ENCODE data around the gene TOMM40. TPM values are rescaled to one million over a fixed set of nuclear protein-coding genes. Genes with fewer than 3 reads are reported as not detected.

The TOMM40 gene
- total and polyA plus RNA-seq, 2 of the 13 experiments (the other 11 are each of a cell fraction or from before 2014, with no cell fraction given), result 72.0 to 110 TPM

- TF ChIP-seq CEBPZ (IDR thresholded peaks at IDR 0.05; ENCODE audit: low read length), result no peak
- no peak for TF ChIP-seq ZMAT5 (CRISPR knock-in tag; IDR thresholded peaks at IDR 0.05; ENCODE audit: borderline replicate concordance, low read depth)
- TF ChIP-seq ZMYM4 (CRISPR knock-in tag; IDR thresholded peaks at IDR 0.05), result peak; percentile 52; the same call in 1 of the 2 replicates
- peak; percentile 24; the same call in 1 of the 2 replicates for TF ChIP-seq MIER3 (CRISPR knock-in tag; IDR thresholded peaks at IDR 0.05; ENCODE audit: borderline replicate concordance)
- TF ChIP-seq ZC3H13 (CRISPR knock-in tag; IDR thresholded peaks at IDR 0.05), result 0 out of 2 replicates have a peak, but pooled peaks have one; percentile 65
- TF ChIP-seq ZNF362 (CRISPR knock-in tag; IDR thresholded peaks at IDR 0.05; ENCODE audit: borderline replicate concordance), result no peak
- TF ChIP-seq ZNF589 (CRISPR knock-in tag; conservative IDR thresholded peaks at IDR 0.05), result peak; percentile 78; the same call in 1 of the 2 replicates
- TF ChIP-seq KAT8 (CRISPR knock-in tag; IDR thresholded peaks at IDR 0.05), result 0 out of 2 replicates have a peak, but pooled peaks have one; percentile 27
- no peak for TF ChIP-seq THYN1 (CRISPR knock-in tag; IDR thresholded peaks at IDR 0.05; ENCODE audit: borderline replicate concordance, low read depth)
- peak; percentile 49; the same call in 1 of the 2 replicates for TF ChIP-seq POLR2G (IDR thresholded peaks at IDR 0.05; ENCODE audit: low read depth, low read length)
- TF ChIP-seq ZNF724P (CRISPR knock-in tag; IDR thresholded peaks at IDR 0.05; ENCODE audit: borderline replicate concordance), result no peak
- 0 out of 2 replicates have a peak, but pooled peaks have one; percentile 5 for TF ChIP-seq SMAD3 (CRISPR knock-in tag; IDR thresholded peaks at IDR 0.05)
- TF ChIP-seq RBAK (CRISPR knock-in tag; IDR thresholded peaks at IDR 0.05), result no peak
- peak; percentile 26; the same call in 1 of the 2 replicates for TF ChIP-seq ATF7-NPFF (CRISPR knock-in tag; IDR thresholded peaks at IDR 0.05; ENCODE audit: low read depth)
- TF ChIP-seq PHF8 (CRISPR knock-in tag; IDR thresholded peaks at IDR 0.05), result 0 out of 2 replicates have a peak, but pooled peaks have one; percentile 44
- no peak; the same call in 1 of the 2 replicates for TF ChIP-seq ZNF563 (CRISPR knock-in tag; IDR thresholded peaks at IDR 0.05)
- peak; percentile 62 to 87 for TF ChIP-seq POLR2A (IDR thresholded peaks at IDR 0.05; ENCODE audit: insufficient read depth in 1 of 2, low read depth in 2 of 2, low read length in 2 of 2)
- peak; percentile 36 for TF ChIP-seq THAP11 (CRISPR knock-in tag; IDR thresholded peaks at IDR 0.05)
- TF ChIP-seq ZNF780A (CRISPR knock-in tag; IDR thresholded peaks at IDR 0.05), result peak; percentile 51; the same call in 1 of the 2 replicates
- peak; percentile 52 for TF ChIP-seq XRCC5 (optimal IDR thresholded peaks at IDR 0.05; ENCODE audit: low read length)
- peak; percentile 71 for TF ChIP-seq IRF2 (CRISPR knock-in tag; IDR thresholded peaks at IDR 0.05)
- peak; percentile 31 for TF ChIP-seq TEAD3 (CRISPR knock-in tag; optimal IDR thresholded peaks at IDR 0.05; ENCODE audit: borderline replicate concordance)
- peak; percentile 43; the same call in 1 of the 2 replicates for TF ChIP-seq ZMAT3 (CRISPR knock-in tag; conservative IDR thresholded peaks at IDR 0.05)
- TF ChIP-seq BATF2 (CRISPR knock-in tag; IDR thresholded peaks at IDR 0.05), result 0 out of 2 replicates have a peak, but pooled peaks have one; percentile 64
- no peak for TF ChIP-seq YEATS2 (CRISPR knock-in tag; IDR thresholded peaks at IDR 0.05; ENCODE audit: borderline replicate concordance)
Measured at GRCh38 chr19:44845612-44846454, 45.2 kb upstream of the TOMM40 start, which contains the start of gene NECTIN2 (continued).

Measured in HepG2 (cell line).